ENCODE results near the gene POFUT1.

GRCh38 chr20:32241807-32242206 lies 34.1 kb downstream of the POFUT1 start:
- TF ChIP-seq CTCF (conservative IDR thresholded peaks at IDR 0.05; ENCODE audit: low read depth in 2 of 2) (no peak), POLR2AphosphoS5 (IDR thresholded peaks at IDR 0.05; ENCODE audit: low read depth) (no peak), CREB1 (CRISPR knock-in tag; IDR thresholded peaks at IDR 0.05; ENCODE audit: low read depth) (no peak), EZH2 (IDR thresholded peaks at IDR 0.05; ENCODE audit: low read depth, unreplicated experiment) (no peak), EZH2phosphoT487 (IDR thresholded peaks at IDR 0.05; ENCODE audit: unreplicated experiment) (no peak), JUNB (IDR thresholded peaks at IDR 0.05; ENCODE audit: unreplicated experiment) (no peak), STAT1 (IDR thresholded peaks at IDR 0.05; ENCODE audit: unreplicated experiment) (no peak), ETS1 (IDR thresholded peaks at IDR 0.05) (no peak), NANOG (IDR thresholded peaks at IDR 0.05; ENCODE audit: borderline replicate concordance) (no peak), ZNF331 (CRISPR knock-in tag; IDR thresholded peaks at IDR 0.05; ENCODE audit: low read depth) (no peak)
- TF ChIP-seq, protein P1, sequence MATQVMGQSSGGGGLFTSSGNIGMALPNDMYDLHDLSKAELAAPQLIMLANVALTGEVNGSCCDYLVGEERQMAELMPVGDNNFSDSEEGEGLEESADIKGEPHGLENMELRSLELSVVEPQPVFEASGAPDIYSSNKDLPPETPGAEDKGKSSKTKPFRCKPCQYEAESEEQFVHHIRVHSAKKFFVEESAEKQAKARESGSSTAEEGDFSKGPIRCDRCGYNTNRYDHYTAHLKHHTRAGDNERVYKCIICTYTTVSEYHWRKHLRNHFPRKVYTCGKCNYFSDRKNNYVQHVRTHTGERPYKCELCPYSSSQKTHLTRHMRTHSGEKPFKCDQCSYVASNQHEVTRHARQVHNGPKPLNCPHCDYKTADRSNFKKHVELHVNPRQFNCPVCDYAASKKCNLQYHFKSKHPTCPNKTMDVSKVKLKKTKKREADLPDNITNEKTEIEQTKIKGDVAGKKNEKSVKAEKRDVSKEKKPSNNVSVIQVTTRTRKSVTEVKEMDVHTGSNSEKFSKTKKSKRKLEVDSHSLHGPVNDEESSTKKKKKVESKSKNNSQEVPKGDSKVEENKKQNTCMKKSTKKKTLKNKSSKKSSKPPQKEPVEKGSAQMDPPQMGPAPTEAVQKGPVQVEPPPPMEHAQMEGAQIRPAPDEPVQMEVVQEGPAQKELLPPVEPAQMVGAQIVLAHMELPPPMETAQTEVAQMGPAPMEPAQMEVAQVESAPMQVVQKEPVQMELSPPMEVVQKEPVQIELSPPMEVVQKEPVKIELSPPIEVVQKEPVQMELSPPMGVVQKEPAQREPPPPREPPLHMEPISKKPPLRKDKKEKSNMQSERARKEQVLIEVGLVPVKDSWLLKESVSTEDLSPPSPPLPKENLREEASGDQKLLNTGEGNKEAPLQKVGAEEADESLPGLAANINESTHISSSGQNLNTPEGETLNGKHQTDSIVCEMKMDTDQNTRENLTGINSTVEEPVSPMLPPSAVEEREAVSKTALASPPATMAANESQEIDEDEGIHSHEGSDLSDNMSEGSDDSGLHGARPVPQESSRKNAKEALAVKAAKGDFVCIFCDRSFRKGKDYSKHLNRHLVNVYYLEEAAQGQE (IDR thresholded peaks at IDR 0.05; ENCODE audit: unreplicated experiment): no peak
- TF ChIP-seq, protein P2, sequence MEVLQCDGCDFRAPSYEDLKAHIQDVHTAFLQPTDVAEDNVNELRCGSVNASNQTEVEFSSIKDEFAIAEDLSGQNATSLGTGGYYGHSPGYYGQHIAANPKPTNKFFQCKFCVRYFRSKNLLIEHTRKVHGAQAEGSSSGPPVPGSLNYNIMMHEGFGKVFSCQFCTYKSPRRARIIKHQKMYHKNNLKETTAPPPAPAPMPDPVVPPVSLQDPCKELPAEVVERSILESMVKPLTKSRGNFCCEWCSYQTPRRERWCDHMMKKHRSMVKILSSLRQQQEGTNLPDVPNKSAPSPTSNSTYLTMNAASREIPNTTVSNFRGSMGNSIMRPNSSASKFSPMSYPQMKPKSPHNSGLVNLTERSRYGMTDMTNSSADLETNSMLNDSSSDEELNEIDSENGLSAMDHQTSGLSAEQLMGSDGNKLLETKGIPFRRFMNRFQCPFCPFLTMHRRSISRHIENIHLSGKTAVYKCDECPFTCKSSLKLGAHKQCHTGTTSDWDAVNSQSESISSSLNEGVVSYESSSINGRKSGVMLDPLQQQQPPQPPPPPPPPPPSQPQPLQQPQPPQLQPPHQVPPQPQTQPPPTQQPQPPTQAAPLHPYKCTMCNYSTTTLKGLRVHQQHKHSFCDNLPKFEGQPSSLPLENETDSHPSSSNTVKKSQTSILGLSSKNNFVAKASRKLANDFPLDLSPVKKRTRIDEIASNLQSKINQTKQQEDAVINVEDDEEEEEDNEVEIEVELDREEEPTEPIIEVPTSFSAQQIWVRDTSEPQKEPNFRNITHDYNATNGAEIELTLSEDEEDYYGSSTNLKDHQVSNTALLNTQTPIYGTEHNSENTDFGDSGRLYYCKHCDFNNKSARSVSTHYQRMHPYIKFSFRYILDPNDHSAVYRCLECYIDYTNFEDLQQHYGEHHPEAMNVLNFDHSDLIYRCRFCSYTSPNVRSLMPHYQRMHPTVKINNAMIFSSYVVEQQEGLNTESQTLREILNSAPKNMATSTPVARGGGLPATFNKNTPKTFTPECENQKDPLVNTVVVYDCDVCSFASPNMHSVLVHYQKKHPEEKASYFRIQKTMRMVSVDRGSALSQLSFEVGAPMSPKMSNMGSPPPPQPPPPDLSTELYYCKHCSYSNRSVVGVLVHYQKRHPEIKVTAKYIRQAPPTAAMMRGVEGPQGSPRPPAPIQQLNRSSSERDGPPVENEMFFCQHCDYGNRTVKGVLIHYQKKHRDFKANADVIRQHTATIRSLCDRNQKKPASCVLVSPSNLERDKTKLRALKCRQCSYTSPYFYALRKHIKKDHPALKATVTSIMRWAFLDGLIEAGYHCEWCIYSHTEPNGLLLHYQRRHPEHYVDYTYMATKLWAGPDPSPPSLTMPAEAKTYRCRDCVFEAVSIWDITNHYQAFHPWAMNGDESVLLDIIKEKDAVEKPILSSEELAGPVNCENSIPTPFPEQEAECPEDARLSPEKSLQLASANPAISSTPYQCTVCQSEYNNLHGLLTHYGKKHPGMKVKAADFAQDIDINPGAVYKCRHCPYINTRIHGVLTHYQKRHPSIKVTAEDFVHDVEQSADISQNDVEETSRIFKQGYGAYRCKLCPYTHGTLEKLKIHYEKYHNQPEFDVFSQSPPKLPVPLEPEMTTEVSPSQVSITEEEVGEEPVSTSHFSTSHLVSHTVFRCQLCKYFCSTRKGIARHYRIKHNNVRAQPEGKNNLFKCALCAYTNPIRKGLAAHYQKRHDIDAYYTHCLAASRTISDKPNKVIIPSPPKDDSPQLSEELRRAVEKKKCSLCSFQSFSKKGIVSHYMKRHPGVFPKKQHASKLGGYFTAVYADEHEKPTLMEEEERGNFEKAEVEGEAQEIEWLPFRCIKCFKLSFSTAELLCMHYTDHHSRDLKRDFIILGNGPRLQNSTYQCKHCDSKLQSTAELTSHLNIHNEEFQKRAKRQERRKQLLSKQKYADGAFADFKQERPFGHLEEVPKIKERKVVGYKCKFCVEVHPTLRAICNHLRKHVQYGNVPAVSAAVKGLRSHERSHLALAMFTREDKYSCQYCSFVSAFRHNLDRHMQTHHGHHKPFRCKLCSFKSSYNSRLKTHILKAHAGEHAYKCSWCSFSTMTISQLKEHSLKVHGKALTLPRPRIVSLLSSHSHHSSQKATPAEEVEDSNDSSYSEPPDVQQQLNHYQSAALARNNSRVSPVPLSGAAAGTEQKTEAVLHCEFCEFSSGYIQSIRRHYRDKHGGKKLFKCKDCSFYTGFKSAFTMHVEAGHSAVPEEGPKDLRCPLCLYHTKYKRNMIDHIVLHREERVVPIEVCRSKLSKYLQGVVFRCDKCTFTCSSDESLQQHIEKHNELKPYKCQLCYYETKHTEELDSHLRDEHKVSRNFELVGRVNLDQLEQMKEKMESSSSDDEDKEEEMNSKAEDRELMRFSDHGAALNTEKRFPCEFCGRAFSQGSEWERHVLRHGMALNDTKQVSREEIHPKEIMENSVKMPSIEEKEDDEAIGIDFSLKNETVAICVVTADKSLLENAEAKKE (CRISPR knock-in tag; IDR thresholded peaks at IDR 0.05): no peak

Measured in GM23338 (cell line).